Caco-2 (cell line): ENCODE results near the gene RAP2B. TPM values are rescaled to one million over a fixed set of nuclear protein-coding genes. Genes with fewer than 3 reads are reported as not detected.

Experiments
- BruUV-seq: library from RNA; stranded (reverse); fragments of 400-500 nt; replicated peaks from 2 replicates; lab custom pipeline; 2021; lab: Mats Ljungman, UMichigan
- CTCF ChIA-PET: fragments of 300-600 bp; sonication (Branson Sonifier 250); formaldehyde crosslinking; loops from one replicate; lab custom pipeline; 2022; ENCODE audit warnings: antibody characterized with exemption; lab: Charles Lee
- POLR2A ChIA-PET: fragments of 300-600 bp; sonication (Branson Sonifier 250); formaldehyde crosslinking; loops from one replicate; lab custom pipeline; 2022; ENCODE audit warnings: antibody characterized with exemption; lab: Charles Lee
- DNase-seq, 2 experiments: peaks; one replicate each; pipeline versions ENCODE4 v3.0.0 to v3.0.0-alpha.2; 2020 to 2022
- H3K27me3 ChIP-seq: replicated peaks from 2 replicates; pipeline ENCODE4 v1.6.0; 2011; ENCODE audit warnings: low read length; ENCODE audit not compliant: control insufficient read depth, insufficient read depth
- H3K36me3 ChIP-seq: 2 replicates; pipeline ENCODE4 v1.5.1; 2011; ENCODE audit warnings: low read length; ENCODE audit not compliant: control insufficient read depth, insufficient read depth
- H3K4me1 ChIP-seq: fragments of 250-450 bp; sonication (Bioruptor Pico); 2 replicates; pipeline ENCODE4 v1.5.1; 2020; ENCODE audit warnings: mild to moderate bottlenecking
- H3K4me3 ChIP-seq: 2 replicates; pipeline ENCODE4 v1.5.1; 2011; ENCODE audit warnings: low read depth, mild to moderate bottlenecking, control low read depth, low read length
- H3K9me3 ChIP-seq: fragments of 250-450 bp; sonication (Bioruptor Pico); 2 replicates; pipeline ENCODE4 v1.5.1; 2020; ENCODE audit warnings: mild to moderate bottlenecking, moderate library complexity
- H3K27ac Mint-ChIP-seq: one replicate; pipeline ENCODE4 v1.8.0; 2022; ENCODE audit warnings: mixed read lengths; ENCODE audit not compliant: unreplicated experiment
- H3K27me3 Mint-ChIP-seq: one replicate; pipeline ENCODE4 v1.8.0; 2022; ENCODE audit warnings: mixed read lengths; ENCODE audit not compliant: insufficient read depth, unreplicated experiment
- H3K36me3 Mint-ChIP-seq: one replicate; pipeline ENCODE4 v1.8.0; 2022; ENCODE audit warnings: mild to moderate bottlenecking, mixed read lengths; ENCODE audit not compliant: insufficient read depth, unreplicated experiment
- H3K4me1 Mint-ChIP-seq: one replicate; pipeline ENCODE4 v1.8.0; 2022; ENCODE audit warnings: low read depth, mixed read lengths; ENCODE audit not compliant: unreplicated experiment
- H3K4me3 Mint-ChIP-seq: one replicate; pipeline ENCODE4 v1.8.0; 2022; ENCODE audit warnings: mild to moderate bottlenecking, moderate library complexity, mixed read lengths; ENCODE audit not compliant: unreplicated experiment
- H3K9me3 Mint-ChIP-seq: one replicate; pipeline ENCODE4 v1.8.0; 2022; ENCODE audit warnings: mixed read lengths; ENCODE audit not compliant: unreplicated experiment
- intact Hi-C: fragments of 100-400 bp; cut with micrococcal nuclease; formaldehyde crosslinking; loops from one replicate; pipeline ENCODE4 v1.10.0; 2022; ENCODE audit not compliant: unreplicated experiment
- total RNA-seq: library from RNA; stranded (reverse); gene quantifications from 2 replicates; pipeline ENCODE4 v1.2.3, GENCODE V29; 2022
- TF ChIP-seq, protein P1 (sequence below), 2 experiments: fragments of 200-600 bp in 1 of 2; IDR thresholded peaks; 1 replicate in 1 of 2; 2 replicates in 1 of 2; pipeline versions ENCODE4 v1.5.1 to v1.8.0; 2011 to 2022; ENCODE audit warnings: antibody characterized with exemption in 1 of 2, control low read depth in 1 of 2, inconsistent platforms in 1 of 2, low read depth in 1 of 2, low read length in 1 of 2, mild to moderate bottlenecking in 1 of 2, moderate library complexity in 1 of 2; ENCODE audit not compliant: insufficient read depth in 1 of 2, severe bottlenecking in 1 of 2, unreplicated experiment in 1 of 2

The RAP2B gene
- total RNA-seq, 1 experiment from 2014 or later = 13.2 TPM

DNA sequence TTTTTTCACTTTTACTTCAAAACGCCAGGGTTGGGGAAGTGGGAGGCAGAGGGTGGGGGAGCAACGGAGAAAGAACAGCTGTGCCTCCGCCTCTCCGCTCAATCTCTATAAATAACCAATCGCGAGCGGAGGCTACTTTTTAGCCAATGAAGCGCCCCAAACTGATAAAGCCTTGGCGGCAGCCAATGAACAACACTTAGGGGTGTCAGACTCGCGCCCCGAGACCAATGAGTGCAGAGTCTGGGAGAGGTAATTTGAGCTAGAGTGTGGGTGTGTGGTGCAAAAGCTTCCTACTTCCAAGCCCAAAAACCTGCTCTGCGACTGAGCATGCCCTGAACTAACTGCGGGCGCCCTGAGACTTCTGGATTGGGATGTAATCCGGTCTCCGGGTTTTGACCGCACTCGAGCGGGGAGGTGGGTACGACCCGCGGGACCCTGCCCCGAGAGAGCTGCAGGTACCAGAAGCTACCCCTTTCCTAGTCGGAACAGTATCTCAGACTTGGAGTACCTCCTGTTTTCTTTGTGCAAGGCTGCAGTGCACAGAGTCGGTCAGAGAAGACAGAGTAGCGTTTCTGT is 800 bp upstream of the RAP2B start:
- intact Hi-C loops = loop anchor here (1.0 to 10.0 kb wide), 7 partner anchors 23 to 434 kb away; no protein-coding TSS in a partner anchor
- Mint-ChIP-seq H3K27me3 (no peaks in the 10 kb centered on the region), H3K27ac (peak overlapping the region; percentile 89), H3K9me3 (no peaks in the 10 kb centered on the region), H3K4me3 (peak overlapping the region; percentile 93), H3K36me3 (peaks cover 19% of the 10 kb centered on the region), H3K4me1 (peaks cover 14% of the 10 kb centered on the region)
- H3K4me3 ChIP-seq = peak overlapping the region; percentile 82
- H3K9me3 ChIP-seq = no peaks in the 10 kb centered on the region
- ChIA-PET POLR2A (interaction anchor here (0.6 to 1.2 kb wide), 5 partner anchors 99 to 960 kb away, joined by 3 to 4 read pairs (median 4); partner anchors contain the start of gene ARHGEF26), CTCF (interaction anchor here (0.5 to 2.4 kb wide), 6 partner anchors 11 to 141 kb away, joined by 3 to 16 read pairs (median 4); no protein-coding TSS in a partner anchor)
- no peaks in the 10 kb centered on the region for H3K27me3 ChIP-seq
- no TSS peak for BruUV-seq
- peaks cover 36% of the 10 kb centered on the region for H3K4me1 ChIP-seq
- no peaks in the 10 kb centered on the region for H3K36me3 ChIP-seq
- TF ChIP-seq, protein P1, sequence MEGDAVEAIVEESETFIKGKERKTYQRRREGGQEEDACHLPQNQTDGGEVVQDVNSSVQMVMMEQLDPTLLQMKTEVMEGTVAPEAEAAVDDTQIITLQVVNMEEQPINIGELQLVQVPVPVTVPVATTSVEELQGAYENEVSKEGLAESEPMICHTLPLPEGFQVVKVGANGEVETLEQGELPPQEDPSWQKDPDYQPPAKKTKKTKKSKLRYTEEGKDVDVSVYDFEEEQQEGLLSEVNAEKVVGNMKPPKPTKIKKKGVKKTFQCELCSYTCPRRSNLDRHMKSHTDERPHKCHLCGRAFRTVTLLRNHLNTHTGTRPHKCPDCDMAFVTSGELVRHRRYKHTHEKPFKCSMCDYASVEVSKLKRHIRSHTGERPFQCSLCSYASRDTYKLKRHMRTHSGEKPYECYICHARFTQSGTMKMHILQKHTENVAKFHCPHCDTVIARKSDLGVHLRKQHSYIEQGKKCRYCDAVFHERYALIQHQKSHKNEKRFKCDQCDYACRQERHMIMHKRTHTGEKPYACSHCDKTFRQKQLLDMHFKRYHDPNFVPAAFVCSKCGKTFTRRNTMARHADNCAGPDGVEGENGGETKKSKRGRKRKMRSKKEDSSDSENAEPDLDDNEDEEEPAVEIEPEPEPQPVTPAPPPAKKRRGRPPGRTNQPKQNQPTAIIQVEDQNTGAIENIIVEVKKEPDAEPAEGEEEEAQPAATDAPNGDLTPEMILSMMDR (IDR thresholded peaks at IDR 0.05; ENCODE audit: insufficient read depth in 1 of 2, low read depth in 1 of 2, low read length in 1 of 2, severe bottlenecking in 1 of 2, unreplicated experiment in 1 of 2) = no peak
- DNase-seq = peak; percentile 94 to 98

DNA sequence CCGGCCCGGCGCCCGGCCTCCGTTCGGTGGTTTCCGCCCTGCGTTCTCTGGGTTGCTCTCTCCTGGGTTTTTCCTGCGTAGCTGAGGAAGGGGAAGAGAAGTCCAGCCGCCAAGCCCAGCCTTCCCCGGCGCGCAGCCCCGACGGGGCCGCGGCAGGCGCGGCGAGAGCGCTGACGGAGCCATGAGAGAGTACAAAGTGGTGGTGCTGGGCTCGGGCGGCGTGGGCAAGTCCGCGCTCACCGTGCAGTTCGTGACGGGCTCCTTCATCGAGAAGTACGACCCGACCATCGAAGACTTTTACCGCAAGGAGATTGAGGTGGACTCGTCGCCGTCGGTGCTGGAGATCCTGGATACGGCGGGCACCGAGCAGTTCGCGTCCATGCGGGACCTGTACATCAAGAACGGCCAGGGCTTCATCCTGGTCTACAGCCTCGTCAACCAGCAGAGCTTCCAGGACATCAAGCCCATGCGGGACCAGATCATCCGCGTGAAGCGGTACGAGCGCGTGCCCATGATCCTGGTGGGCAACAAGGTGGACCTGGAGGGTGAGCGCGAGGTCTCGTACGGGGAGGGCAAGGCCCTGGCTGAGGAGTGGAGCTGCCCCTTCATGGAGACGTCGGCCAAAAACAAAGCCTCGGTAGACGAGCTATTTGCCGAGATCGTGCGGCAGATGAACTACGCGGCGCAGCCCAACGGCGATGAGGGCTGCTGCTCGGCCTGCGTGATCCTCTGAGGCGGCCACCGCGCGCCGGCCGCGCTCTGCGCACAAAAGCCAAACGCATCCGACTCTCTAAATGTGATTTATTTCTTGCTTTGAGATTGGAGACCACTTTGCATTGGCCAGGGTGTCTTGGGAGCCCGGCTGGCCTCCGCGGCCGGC is 727 bp downstream of the RAP2B start:
- peaks cover 18% of the 10 kb centered on the region for H3K4me1 Mint-ChIP-seq
- CTCF ChIA-PET = interaction anchor here (0.6 to 1.2 kb wide), 2 partner anchors 69 to 120 kb away, joined by 3 to 6 read pairs; no protein-coding TSS in a partner anchor
- no TSS peak for BruUV-seq
- H3K36me3 ChIP-seq = no peaks in the 10 kb centered on the region
- intact Hi-C loops = loop anchor here (5.0 to 10.0 kb wide), 3 partner anchors 60 to 272 kb away; no protein-coding TSS in a partner anchor
- POLR2A ChIA-PET = no interaction called here
- no peaks in the 10 kb centered on the region for H3K9me3 ChIP-seq
- DNase-seq = peak; percentile 30 to 38
- peak overlapping the region; percentile 93 for H3K4me3 Mint-ChIP-seq
- H3K27me3 Mint-ChIP-seq = no peaks in the 10 kb centered on the region
- H3K27me3 ChIP-seq = no peaks in the 10 kb centered on the region
- H3K4me3 ChIP-seq = peak overlapping the region; percentile 82
- H3K4me1 ChIP-seq = peaks cover 24% of the 10 kb centered on the region
- no peaks in the 10 kb centered on the region for H3K9me3 Mint-ChIP-seq
- TF ChIP-seq, protein P1 (IDR thresholded peaks at IDR 0.05; ENCODE audit: insufficient read depth in 1 of 2, low read depth in 1 of 2, low read length in 1 of 2, severe bottlenecking in 1 of 2, unreplicated experiment in 1 of 2) = no peak
- H3K27ac Mint-ChIP-seq = peak overlapping the region; percentile 71
- H3K36me3 Mint-ChIP-seq = peaks cover 19% of the 10 kb centered on the region

DNA sequence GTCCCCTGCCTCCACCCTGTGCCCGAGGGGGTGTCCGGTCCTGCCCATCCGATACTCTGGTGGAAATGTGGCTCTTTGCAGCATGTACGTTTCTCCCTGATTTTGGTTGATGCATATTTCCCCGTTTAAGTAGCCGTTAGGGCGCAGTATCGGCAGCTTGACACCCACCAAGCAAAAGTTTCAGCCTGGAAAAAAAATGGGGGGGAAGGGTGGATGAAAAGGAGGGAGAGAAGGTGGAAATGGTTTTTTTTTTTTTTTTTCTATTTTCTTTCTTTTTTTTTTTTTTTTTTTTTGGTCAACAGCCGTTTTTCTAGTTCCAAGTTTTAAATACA is 1.3 kb downstream of the RAP2B start:
- DNase-seq = no peak

More for the DNA sequence above, 1.3 kb downstream of the RAP2B start:
- Mint-ChIP-seq H3K27me3 (no peaks in the 10 kb centered on the region), H3K9me3 (no peaks in the 10 kb centered on the region), H3K4me1 (peaks cover 18% of the 10 kb centered on the region), H3K4me3 (peak overlapping the region; percentile 93), H3K36me3 (peaks cover 19% of the 10 kb centered on the region), H3K27ac (peak overlapping the region; percentile 71)
- H3K9me3 ChIP-seq = no peaks in the 10 kb centered on the region
- intact Hi-C loops = loop anchor here (5.0 to 10.0 kb wide), 3 partner anchors 61 to 271 kb away; no protein-coding TSS in a partner anchor
- TF ChIP-seq, protein P1 (IDR thresholded peaks at IDR 0.05; ENCODE audit: insufficient read depth in 1 of 2, low read depth in 1 of 2, low read length in 1 of 2, severe bottlenecking in 1 of 2, unreplicated experiment in 1 of 2) = no peak
- ChIA-PET POLR2A (no interaction called here), CTCF (interaction anchor here (0.6 to 1.2 kb wide), 2 partner anchors 69 to 120 kb away, joined by 3 to 6 read pairs; no protein-coding TSS in a partner anchor)
- H3K27me3 ChIP-seq = no peaks in the 10 kb centered on the region
- H3K36me3 ChIP-seq = no peaks in the 10 kb centered on the region
- peaks cover 21% of the 10 kb centered on the region for H3K4me1 ChIP-seq
- peak overlapping the region; percentile 82 for H3K4me3 ChIP-seq
- no TSS peak for BruUV-seq
